HepG2 (cell line): ENCODE measurements around the gene STK36. TPM values are rescaled to one million over a fixed set of nuclear protein-coding genes. Genes with fewer than 3 reads are reported as not detected.

ENCODE experiments used
- AHR ChIP-seq: IDR thresholded peaks from 2 replicates; pipeline ENCODE4 v1.6.1; 2018; ENCODE audit warnings: missing genetic modification reagents, missing compliant biosample characterization
- BORCS8-MEF2B ChIP-seq: sonication (generic); formaldehyde crosslinking; IDR thresholded peaks from 2 replicates; pipeline ENCODE4 v1.8.0; 2022; ENCODE audit warnings: mild to moderate bottlenecking, missing genetic modification reagents
- CBFB ChIP-seq: sonication (generic); formaldehyde crosslinking; IDR thresholded peaks from 2 replicates; pipeline ENCODE4 v1.4.0; 2020; ENCODE audit warnings: missing genetic modification reagents
- EEA1 ChIP-seq: sonication (generic); formaldehyde crosslinking; IDR thresholded peaks from 2 replicates; pipeline ENCODE4 v1.5.1; 2020; ENCODE audit warnings: mild to moderate bottlenecking, missing genetic modification reagents, borderline replicate concordance
- EED ChIP-seq: sonication (generic); formaldehyde crosslinking; IDR thresholded peaks from 2 replicates; pipeline ENCODE4 v1.5.0; 2020; ENCODE audit warnings: mild to moderate bottlenecking, missing genetic modification reagents
- FLYWCH1 ChIP-seq: sonication (generic); formaldehyde crosslinking; IDR thresholded peaks from 2 replicates; pipeline ENCODE4 v1.8.1; 2023; ENCODE audit warnings: mild to moderate bottlenecking, missing genetic modification reagents
- HES4 ChIP-seq: sonication (generic); formaldehyde crosslinking; IDR thresholded peaks from 2 replicates; pipeline ENCODE4 v1.9.0; 2021; ENCODE audit warnings: mild to moderate bottlenecking, missing genetic modification reagents, borderline replicate concordance
- KDM6A ChIP-seq: IDR thresholded peaks from 2 replicates; pipeline ENCODE4 v1.6.1; 2016; ENCODE audit warnings: low read depth
- SALL2 ChIP-seq: sonication (generic); formaldehyde crosslinking; IDR thresholded peaks from 2 replicates; pipeline ENCODE4 v1.8.1; 2023; ENCODE audit warnings: mild to moderate bottlenecking, missing genetic modification reagents, inconsistent platforms
- SMYD3 ChIP-seq: sonication (generic); formaldehyde crosslinking; IDR thresholded peaks from 2 replicates; pipeline ENCODE4 v1.8.1; 2023; ENCODE audit warnings: mild to moderate bottlenecking, missing genetic modification reagents
- SNAPC4 ChIP-seq: sonication (generic); formaldehyde crosslinking; IDR thresholded peaks from 2 replicates; pipeline ENCODE4 v1.4.0; 2020; ENCODE audit warnings: mild to moderate bottlenecking, missing genetic modification reagents
- U2AF2 ChIP-seq: fragments of 200-400 bp; formaldehyde crosslinking; IDR thresholded peaks from 2 replicates; pipeline ENCODE4 v1.6.1; 2017; ENCODE audit warnings: low read depth, mild to moderate bottlenecking, low read length
- ZBTB43 ChIP-seq: sonication (generic); formaldehyde crosslinking; conservative IDR thresholded peaks from 2 replicates; pipeline ENCODE4 v1.4.0; 2020; ENCODE audit warnings: missing genetic modification reagents
- ZNF138 ChIP-seq: sonication (generic); formaldehyde crosslinking; IDR thresholded peaks from 2 replicates; pipeline ENCODE4 v1.5.0; 2020; ENCODE audit warnings: mild to moderate bottlenecking, low read depth, missing genetic modification reagents
- ZNF17 ChIP-seq: sonication (generic); formaldehyde crosslinking; IDR thresholded peaks from 2 replicates; pipeline ENCODE4 v1.5.0; 2020; ENCODE audit warnings: mild to moderate bottlenecking, missing genetic modification reagents
- ZNF232 ChIP-seq: sonication (generic); formaldehyde crosslinking; IDR thresholded peaks from 2 replicates; pipeline ENCODE4 v1.4.0; 2020; ENCODE audit warnings: missing genetic modification reagents, borderline replicate concordance
- ZNF354B ChIP-seq: sonication (generic); formaldehyde crosslinking; IDR thresholded peaks from 2 replicates; pipeline ENCODE4 v1.8.0; 2022; ENCODE audit warnings: mild to moderate bottlenecking, missing genetic modification reagents
- ZNF44 ChIP-seq: sonication (generic); formaldehyde crosslinking; IDR thresholded peaks from 2 replicates; pipeline ENCODE4 v1.5.1; 2020; ENCODE audit warnings: mild to moderate bottlenecking, missing genetic modification reagents
- ZNF496 ChIP-seq: sonication (generic); formaldehyde crosslinking; IDR thresholded peaks from 2 replicates; pipeline ENCODE4 v1.8.1; 2023; ENCODE audit warnings: mild to moderate bottlenecking, moderate library complexity, missing genetic modification reagents; ENCODE audit not compliant: insufficient replicate concordance
- ZNF510 ChIP-seq: sonication (generic); formaldehyde crosslinking; IDR thresholded peaks from 2 replicates; pipeline ENCODE4 v1.4.0; 2020; ENCODE audit warnings: low read depth, mild to moderate bottlenecking, missing genetic modification reagents
- ZNF564 ChIP-seq: sonication (generic); formaldehyde crosslinking; IDR thresholded peaks from 2 replicates; pipeline ENCODE4 v1.8.1; 2023; ENCODE audit warnings: mild to moderate bottlenecking, missing genetic modification reagents
- ZNF615 ChIP-seq: sonication (generic); formaldehyde crosslinking; IDR thresholded peaks from 2 replicates; pipeline ENCODE4 v1.5.0; 2020; ENCODE audit warnings: mild to moderate bottlenecking, missing genetic modification reagents, borderline replicate concordance
- ZNF780A ChIP-seq: sonication (generic); formaldehyde crosslinking; IDR thresholded peaks from 2 replicates; pipeline ENCODE4 v1.8.0; 2022; ENCODE audit warnings: mild to moderate bottlenecking, missing genetic modification reagents, moderate library complexity
- polyA plus RNA-seq, 8 experiments: library from polyadenylated mRNA; depleted of rRNA in 3 of 8; stranded (reverse) in 7 of 8; unstranded in 1 of 8; fragments of >200 nt; fragmentation: Illumina TruSeq in 4 of 8; extraction: Trizol in 4 of 8; gene quantifications; 2 replicates each; pipeline versions ENCODE4 v1.2.1 to v1.2.3, GENCODE V29; 2011 to 2016; ENCODE audit warnings: low read depth in 4 of 8, missing spikeins in 1 of 8, mixed read lengths in 1 of 8; ENCODE audit not compliant: insufficient read depth in 1 of 8
- total RNA-seq, 5 experiments: library from RNA; depleted of rRNA; stranded (reverse); fragments of >200 nt; fragmentation: Illumina TruSeq; extraction: Trizol; gene quantifications; 2 replicates each; pipeline ENCODE4 v1.2.3, GENCODE V29; 2016; ENCODE audit warnings: low read depth in 1 of 5

STK36 gene
- total and polyA plus RNA-seq, 2 of the 13 experiments (the other 11 are each of a cell fraction or from before 2014, with no cell fraction given), result 45.9 to 83.5 TPM

- TF ChIP-seq ZNF496 (CRISPR knock-in tag), result no peak
- no peak for TF ChIP-seq BORCS8-MEF2B (CRISPR knock-in tag)
- no peak for TF ChIP-seq U2AF2
- no peak for TF ChIP-seq ZNF510 (CRISPR knock-in tag)
- 0 out of 2 replicates have a peak, but pooled peaks have one; percentile 11 for TF ChIP-seq HES4 (CRISPR knock-in tag)
- TF ChIP-seq FLYWCH1 (CRISPR knock-in tag), result no peak
- TF ChIP-seq SMYD3, result no peak
- no peak for TF ChIP-seq ZBTB43 (CRISPR knock-in tag)
- TF ChIP-seq CBFB (CRISPR knock-in tag), result no peak
- no peak for TF ChIP-seq KDM6A
- TF ChIP-seq ZNF44, result no peak
- TF ChIP-seq ZNF564 (CRISPR knock-in tag), result no peak
- no peak for TF ChIP-seq SNAPC4
- TF ChIP-seq AHR, result no peak
- no peak for TF ChIP-seq EED (CRISPR knock-in tag)
- no peak for TF ChIP-seq ZNF138 (CRISPR knock-in tag)
- TF ChIP-seq ZNF17 (CRISPR knock-in tag), result peak; percentile 60; the same call in 1 of the 2 replicates
- 0 out of 2 replicates have a peak, but pooled peaks have one; percentile 26 for TF ChIP-seq ZNF354B
- 0 out of 2 replicates have a peak, but pooled peaks have one; percentile 20 for TF ChIP-seq ZNF615 (CRISPR knock-in tag)
- TF ChIP-seq ZNF780A (CRISPR knock-in tag), result no peak
- no peak for TF ChIP-seq SALL2 (CRISPR knock-in tag)
- TF ChIP-seq ZNF232 (CRISPR knock-in tag), result 0 out of 2 replicates have a peak, but pooled peaks have one; percentile 6
- TF ChIP-seq EEA1 (CRISPR knock-in tag), result no peak
These were observed 38.4 kb downstream of the STK36 start (continued) for GRCh38 chr2:218710334-218710686.
